Measurements from ENCODE around the gene PDZD8. TPM values are rescaled to one million over a fixed set of nuclear protein-coding genes. Genes with fewer than 3 reads are reported as not detected.

The PDZD8 gene
- total RNA-seq, 4 donors from 2014 or later, result 29.6 to 60.1 (median 42.4) TPM

DNA sequence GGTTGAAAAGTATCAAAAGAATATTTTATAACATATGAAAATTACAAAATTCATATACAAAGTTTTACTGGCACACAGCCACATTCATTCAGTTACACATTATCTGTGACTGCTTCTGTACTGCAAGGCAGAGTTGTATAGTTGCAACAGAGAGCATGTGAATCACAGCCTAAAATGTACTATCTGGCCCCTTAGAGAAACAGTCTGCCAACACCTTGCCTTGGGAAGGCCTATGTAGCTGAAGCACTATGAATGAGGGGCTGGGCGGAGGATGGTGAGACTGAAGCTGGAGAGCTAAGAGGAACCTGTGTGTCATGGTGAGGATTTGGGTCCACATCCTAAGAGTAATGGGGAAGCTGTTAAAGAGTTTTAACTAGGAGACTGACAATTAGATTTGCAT lies 35.7 kb downstream of the PDZD8 start:
- TF ChIP-seq, protein P1, sequence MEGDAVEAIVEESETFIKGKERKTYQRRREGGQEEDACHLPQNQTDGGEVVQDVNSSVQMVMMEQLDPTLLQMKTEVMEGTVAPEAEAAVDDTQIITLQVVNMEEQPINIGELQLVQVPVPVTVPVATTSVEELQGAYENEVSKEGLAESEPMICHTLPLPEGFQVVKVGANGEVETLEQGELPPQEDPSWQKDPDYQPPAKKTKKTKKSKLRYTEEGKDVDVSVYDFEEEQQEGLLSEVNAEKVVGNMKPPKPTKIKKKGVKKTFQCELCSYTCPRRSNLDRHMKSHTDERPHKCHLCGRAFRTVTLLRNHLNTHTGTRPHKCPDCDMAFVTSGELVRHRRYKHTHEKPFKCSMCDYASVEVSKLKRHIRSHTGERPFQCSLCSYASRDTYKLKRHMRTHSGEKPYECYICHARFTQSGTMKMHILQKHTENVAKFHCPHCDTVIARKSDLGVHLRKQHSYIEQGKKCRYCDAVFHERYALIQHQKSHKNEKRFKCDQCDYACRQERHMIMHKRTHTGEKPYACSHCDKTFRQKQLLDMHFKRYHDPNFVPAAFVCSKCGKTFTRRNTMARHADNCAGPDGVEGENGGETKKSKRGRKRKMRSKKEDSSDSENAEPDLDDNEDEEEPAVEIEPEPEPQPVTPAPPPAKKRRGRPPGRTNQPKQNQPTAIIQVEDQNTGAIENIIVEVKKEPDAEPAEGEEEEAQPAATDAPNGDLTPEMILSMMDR (IDR thresholded peaks at IDR 0.05), result no peak
- no peak for DNase-seq (ENCODE audit: low spot score)
- ATAC-seq (ENCODE audit: low FRiP score), result peak; percentile 57

DNA sequence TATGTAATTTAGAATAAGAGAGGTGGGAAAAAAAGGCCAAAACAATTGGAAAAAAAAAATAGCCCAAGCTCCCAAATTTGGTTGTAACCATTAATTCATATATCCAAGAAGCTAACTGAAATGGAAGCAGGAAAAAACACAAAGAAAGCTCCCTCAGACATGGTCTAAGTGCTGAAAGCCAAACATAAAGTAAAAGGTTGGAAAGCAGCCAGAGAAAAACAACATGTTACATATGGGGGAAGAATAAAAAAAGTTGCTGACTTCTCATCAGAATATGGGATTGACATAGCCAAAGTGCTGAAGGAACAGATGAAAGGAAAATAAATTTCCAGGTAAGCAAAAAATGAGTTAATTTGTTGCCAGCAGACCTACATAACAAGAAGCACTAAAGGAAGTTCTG lies 40.3 kb downstream of the PDZD8 start:
- TF ChIP-seq, protein P1 (IDR thresholded peaks at IDR 0.05), result no peak
- DNase-seq (ENCODE audit: low spot score) (no peak), ATAC-seq (ENCODE audit: low FRiP score) (no peak)

DNA sequence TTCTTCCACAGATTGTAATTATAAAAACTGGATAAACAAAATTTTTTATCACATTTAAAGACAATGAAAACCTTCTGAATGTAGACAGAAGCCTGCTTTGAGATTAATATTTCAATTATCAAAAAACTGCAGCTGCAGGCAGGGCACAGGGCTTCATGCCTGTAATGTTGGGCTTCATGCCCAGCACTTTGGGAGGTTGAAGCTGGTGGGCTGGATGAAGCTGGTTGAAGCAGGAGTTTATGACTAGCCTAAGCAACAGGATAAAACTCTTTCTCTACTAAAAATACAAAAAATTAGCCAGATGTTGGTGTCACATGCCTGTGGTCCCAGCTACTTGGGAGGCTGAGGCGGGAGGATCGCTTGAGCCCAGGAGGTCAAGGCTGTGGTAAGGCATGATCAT lies 41.2 kb downstream of the PDZD8 start:
- DNase-seq (ENCODE audit: low spot score), result no peak
- TF ChIP-seq, protein P1 (IDR thresholded peaks at IDR 0.05), result no peak
- no peak for ATAC-seq (ENCODE audit: low FRiP score)

DNA sequence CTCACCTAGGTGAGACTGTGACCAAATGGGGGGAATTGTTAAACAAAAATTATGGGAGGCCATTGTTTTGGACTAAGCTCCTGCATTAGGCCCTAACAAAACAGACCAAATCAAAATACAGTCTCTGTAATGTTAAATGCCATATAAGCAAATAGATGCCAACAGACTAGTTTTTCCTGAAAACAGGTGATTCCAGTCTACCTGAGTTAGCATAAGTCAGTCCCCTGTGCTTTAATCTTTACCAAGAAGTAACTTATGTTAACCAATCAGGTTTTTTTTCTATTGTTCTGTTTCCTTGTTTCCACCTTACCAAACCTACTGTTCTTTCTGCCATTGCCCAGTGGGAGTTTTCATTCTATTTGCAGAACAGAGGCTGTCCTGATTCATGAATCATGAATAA lies 48.0 kb downstream of the PDZD8 start:
- DNase-seq (ENCODE audit: low spot score) (no peak), ATAC-seq (ENCODE audit: low FRiP score) (no peak)
- TF ChIP-seq, protein P1 (IDR thresholded peaks at IDR 0.05), result no peak

DNA sequence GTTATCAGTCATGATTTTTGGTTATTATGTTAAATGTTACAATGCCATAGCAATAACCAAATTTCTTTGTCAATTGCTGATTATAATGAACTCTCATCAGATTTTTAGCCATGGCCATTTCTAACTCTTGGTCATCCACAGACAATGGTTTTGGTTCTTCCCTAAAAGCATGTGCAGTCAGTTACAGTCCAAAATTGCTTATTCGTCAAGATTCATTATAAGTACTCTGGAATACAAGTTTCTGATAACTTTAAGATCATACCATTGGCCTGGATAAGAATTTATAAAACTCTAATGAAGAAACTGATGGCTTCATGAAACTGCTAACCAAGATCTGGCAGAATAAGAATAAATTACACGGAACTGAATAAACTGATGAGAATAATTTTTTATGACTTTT lies 50.9 kb downstream of the PDZD8 start:
- no peak for ATAC-seq (ENCODE audit: low FRiP score)
- TF ChIP-seq, protein P1 (IDR thresholded peaks at IDR 0.05), result no peak

DNA sequence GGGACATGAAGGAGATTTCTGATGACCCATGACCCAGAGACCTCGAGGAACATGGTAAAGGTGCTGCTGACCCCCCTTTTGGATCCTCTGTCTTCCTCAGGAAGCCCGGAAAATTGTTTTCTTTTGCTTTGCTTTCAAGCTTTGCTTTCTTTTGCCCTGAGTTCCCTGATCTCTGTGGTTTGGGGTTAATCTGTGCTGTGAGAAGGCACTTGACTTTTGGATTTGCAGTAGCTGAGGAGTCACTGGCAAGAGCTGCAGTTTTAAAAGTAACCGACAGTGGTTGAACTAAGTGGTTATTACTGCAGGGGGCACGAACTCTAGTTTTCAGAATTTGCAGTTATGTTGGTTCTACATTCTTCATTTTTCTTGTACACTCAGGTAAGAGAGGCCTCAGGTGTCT lies 53.0 kb downstream of the PDZD8 start:
- DNase-seq (ENCODE audit: low spot score) (no peak), ATAC-seq (ENCODE audit: low FRiP score) (no peak)

More for the DNA sequence above, 50.9 kb downstream of the PDZD8 start:
- DNase-seq (ENCODE audit: low spot score), result no peak

DNA sequence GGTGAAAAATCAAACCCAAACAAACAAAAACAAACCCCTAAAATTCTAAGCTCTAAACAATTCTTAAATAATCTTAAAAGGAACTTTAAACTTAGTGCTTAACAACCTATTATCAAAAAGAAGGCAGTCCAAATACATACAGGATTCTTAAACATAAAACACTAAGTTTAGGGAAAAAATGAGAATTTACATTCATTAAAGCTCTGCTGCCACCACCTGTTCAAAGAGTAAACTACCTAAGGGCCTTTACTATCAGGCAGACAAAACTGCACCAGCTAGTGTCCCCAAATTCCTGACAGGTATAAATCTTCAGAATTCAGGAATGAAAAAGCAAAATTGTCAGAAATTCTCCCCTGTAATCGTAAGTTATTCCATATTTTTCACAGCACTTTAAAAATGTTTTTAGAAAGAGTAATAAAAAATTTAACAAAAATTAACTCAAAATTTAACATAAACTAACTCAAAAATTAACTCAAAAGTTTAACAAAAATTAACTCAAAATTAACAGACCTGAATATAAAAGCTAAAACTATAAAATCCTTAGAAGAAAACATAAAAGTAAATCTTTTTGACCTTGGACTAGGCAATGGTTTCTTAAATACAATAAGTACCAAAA lies 55.1 kb downstream of the PDZD8 start:
- DNase-seq (ENCODE audit: low spot score), result no peak
- TF ChIP-seq, protein P1 (IDR thresholded peaks at IDR 0.05), result no peak
- ATAC-seq (ENCODE audit: low FRiP score), result no peak

More for the DNA sequence above, 53.0 kb downstream of the PDZD8 start:
- TF ChIP-seq, protein P1 (IDR thresholded peaks at IDR 0.05), result no peak

Measured in omental fat pad (tissue), 4 donors.